ENCODE results near the gene TBC1D2B.

The TBC1D2B gene

GRCh38 chr15:78060232-78060631 lies 17.3 kb downstream of the TBC1D2B start:
- H4K20me1 ChIP-seq (ENCODE audit: low read depth, low read length), result no peaks in the 10 kb centered on the region; the same call in 1 of the 2 replicates
- TF ChIP-seq CTCF (IDR thresholded peaks at IDR 0.05; ENCODE audit: insufficient read depth, low read length, poor library complexity, severe bottlenecking) (no peak), EZH2phosphoT487 (conservative IDR thresholded peaks at IDR 0.05; ENCODE audit: low read length) (no peak)
- no peaks in the 10 kb centered on the region for H3K27me3 ChIP-seq (ENCODE audit: low read length)
- no peak overlapping the region for H3K4me3 ChIP-seq (ENCODE audit: insufficient read depth, low read length, poor library complexity, severe bottlenecking)
- no peaks in the 10 kb centered on the region for H3K9me2 ChIP-seq (replicated peaks; ENCODE audit: insufficient read depth, low read length)
- H3K4me2 ChIP-seq (ENCODE audit: low read depth, low read length, poor library complexity, severe bottlenecking), result no peak overlapping the region
- no peak overlapping the region for H2AFZ ChIP-seq (ENCODE audit: low read depth, low read length, severe bottlenecking)
- no peaks in the 10 kb centered on the region for H3F3A ChIP-seq (ENCODE audit: insufficient read depth)
- no peak overlapping the region for H3K27ac ChIP-seq (ENCODE audit: low read depth, low read length)
- no peaks in the 10 kb centered on the region for H3K36me3 ChIP-seq (ENCODE audit: low read length)
- no peak overlapping the region for H3K9ac ChIP-seq (ENCODE audit: low read length)
- no peaks in the 10 kb centered on the region for H3K9me3 ChIP-seq (ENCODE audit: insufficient read depth, low read length)
- H3K79me2 ChIP-seq (ENCODE audit: insufficient read depth, low read length), result peaks cover 19% of the 10 kb centered on the region; the same call in 1 of the 2 replicates

DNA sequence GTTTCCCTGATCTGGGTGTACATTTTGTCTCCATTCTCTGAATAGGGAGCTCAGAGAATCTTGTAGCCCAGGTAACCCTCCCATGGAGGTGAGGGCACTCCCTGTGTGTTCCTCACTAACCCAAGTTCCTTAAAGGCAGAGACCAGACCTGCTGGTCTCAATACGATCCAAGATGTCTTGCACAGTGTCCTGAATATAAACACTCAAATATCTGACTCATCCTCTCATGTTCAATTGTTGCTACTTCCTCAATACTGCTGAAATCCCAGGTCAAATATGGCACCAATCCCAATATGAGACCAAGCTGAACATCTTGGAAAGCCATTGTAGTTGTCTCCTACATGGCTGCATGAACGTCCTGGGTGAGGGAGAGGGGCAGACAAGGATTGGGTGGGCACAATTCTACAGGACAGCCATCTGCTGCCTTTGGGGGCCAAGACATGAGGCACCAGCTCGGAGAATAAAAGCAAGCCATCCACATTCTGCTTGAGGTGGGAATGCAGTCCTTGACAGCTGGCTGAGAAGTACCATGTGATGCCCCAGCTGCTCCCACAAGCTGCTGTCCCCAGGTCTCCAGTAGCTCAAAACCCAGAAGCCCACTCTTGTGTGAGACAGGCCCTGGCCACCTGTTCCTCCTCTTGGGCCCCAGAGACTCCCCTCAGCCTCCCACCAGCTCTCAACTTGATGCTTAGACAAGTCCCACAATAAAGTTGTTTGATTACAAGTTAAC lies 18.2 kb downstream of the TBC1D2B start:
- H3K36me3 ChIP-seq (ENCODE audit: low read length), result no peaks in the 10 kb centered on the region
- TF ChIP-seq EZH2phosphoT487 (conservative IDR thresholded peaks at IDR 0.05; ENCODE audit: low read length) (no peak), CTCF (IDR thresholded peaks at IDR 0.05; ENCODE audit: insufficient read depth, low read length, poor library complexity, severe bottlenecking) (no peak)
- peaks cover 15% of the 10 kb centered on the region; the same call in 1 of the 2 replicates for H3K79me2 ChIP-seq (ENCODE audit: insufficient read depth, low read length)
- no peaks in the 10 kb centered on the region for H3K27me3 ChIP-seq (ENCODE audit: low read length)
- no peak overlapping the region for H3K4me2 ChIP-seq (ENCODE audit: low read depth, low read length, poor library complexity, severe bottlenecking)
- no peak overlapping the region for H3K9ac ChIP-seq (ENCODE audit: low read length)
- no peaks in the 10 kb centered on the region for H3F3A ChIP-seq (ENCODE audit: insufficient read depth)
- H3K27ac ChIP-seq (ENCODE audit: low read depth, low read length), result no peak overlapping the region
- no peaks in the 10 kb centered on the region for H3K9me3 ChIP-seq (ENCODE audit: insufficient read depth, low read length)
- H4K20me1 ChIP-seq (ENCODE audit: low read depth, low read length), result no peaks in the 10 kb centered on the region; the same call in 1 of the 2 replicates
- no peak overlapping the region for H3K4me3 ChIP-seq (ENCODE audit: insufficient read depth, low read length, poor library complexity, severe bottlenecking)
- H2AFZ ChIP-seq (ENCODE audit: low read depth, low read length, severe bottlenecking), result no peak overlapping the region
- no peaks in the 10 kb centered on the region for H3K9me2 ChIP-seq (replicated peaks; ENCODE audit: insufficient read depth, low read length)

GRCh38 chr15:78058401-78058935 lies 19.0 kb downstream of the TBC1D2B start:
- H3K9me3 ChIP-seq (ENCODE audit: insufficient read depth, low read length), result no peaks in the 10 kb centered on the region
- peaks cover 7% of the 10 kb centered on the region; the same call in 1 of the 2 replicates for H3K79me2 ChIP-seq (ENCODE audit: insufficient read depth, low read length)
- no peaks in the 10 kb centered on the region; the same call in 1 of the 2 replicates for H4K20me1 ChIP-seq (ENCODE audit: low read depth, low read length)
- no peak overlapping the region for H3K4me2 ChIP-seq (ENCODE audit: low read depth, low read length, poor library complexity, severe bottlenecking)
- no peak for TF ChIP-seq EZH2phosphoT487 (conservative IDR thresholded peaks at IDR 0.05; ENCODE audit: low read length)
- no peak for TF ChIP-seq CTCF (IDR thresholded peaks at IDR 0.05; ENCODE audit: insufficient read depth, low read length, poor library complexity, severe bottlenecking)
- H3K4me3 ChIP-seq (ENCODE audit: insufficient read depth, low read length, poor library complexity, severe bottlenecking), result no peak overlapping the region
- no peaks in the 10 kb centered on the region for H3K36me3 ChIP-seq (ENCODE audit: low read length)
- H3K27ac ChIP-seq (ENCODE audit: low read depth, low read length), result no peak overlapping the region
- H3K9me2 ChIP-seq (replicated peaks; ENCODE audit: insufficient read depth, low read length), result no peaks in the 10 kb centered on the region
- no peak overlapping the region for H3K9ac ChIP-seq (ENCODE audit: low read length)
- H3F3A ChIP-seq (ENCODE audit: insufficient read depth), result no peaks in the 10 kb centered on the region
- H2AFZ ChIP-seq (ENCODE audit: low read depth, low read length, severe bottlenecking), result no peak overlapping the region
- H3K27me3 ChIP-seq (ENCODE audit: low read length), result no peaks in the 10 kb centered on the region

Data from SU-DHL-6 (cell line).